Vagina (tissue), 2 donors: ENCODE data around the gene HTRA1.

Experiments
- CTCF ChIP-seq, 3 experiments: fragments of 450-650 bp in 2 of 3; fragments of 200-600 bp in 1 of 3; sonication (generic) in 1 of 3; IDR thresholded peaks; one replicate each; pipeline ENCODE4 v1.5.1; 2017 to 2019; ENCODE audit warnings: antibody characterized with exemption in 3 of 3, mild to moderate bottlenecking in 2 of 3, moderate library complexity in 2 of 3
- POLR2A ChIP-seq, 2 donors: fragments of 450-650 bp; IDR thresholded peaks; one replicate each; pipeline ENCODE4 v1.6.1; 2017; ENCODE audit warnings: antibody characterized with exemption in 2 of 2, mild to moderate bottlenecking in 2 of 2, moderate library complexity in 2 of 2

- TF ChIP-seq CTCF (IDR thresholded peaks at IDR 0.05) (no peak), POLR2A (IDR thresholded peaks at IDR 0.05) (no peak)
Measured at GRCh38 chr10:122446668-122447423, 14.5 kb upstream of the HTRA1 start.
